GM18861 (cell line): ENCODE results near the gene PPFIA1.
A peak's percentile ranks its signal among the peaks of the same experiment; 100 is the strongest.

Experiments used
- ATAC-seq: cut with Tn5 transposase; IDR thresholded peaks from one replicate; pipeline ENCODE4 v1.9.1; 2021; ENCODE audit not compliant: unreplicated experiment

Gene PPFIA1

DNA sequence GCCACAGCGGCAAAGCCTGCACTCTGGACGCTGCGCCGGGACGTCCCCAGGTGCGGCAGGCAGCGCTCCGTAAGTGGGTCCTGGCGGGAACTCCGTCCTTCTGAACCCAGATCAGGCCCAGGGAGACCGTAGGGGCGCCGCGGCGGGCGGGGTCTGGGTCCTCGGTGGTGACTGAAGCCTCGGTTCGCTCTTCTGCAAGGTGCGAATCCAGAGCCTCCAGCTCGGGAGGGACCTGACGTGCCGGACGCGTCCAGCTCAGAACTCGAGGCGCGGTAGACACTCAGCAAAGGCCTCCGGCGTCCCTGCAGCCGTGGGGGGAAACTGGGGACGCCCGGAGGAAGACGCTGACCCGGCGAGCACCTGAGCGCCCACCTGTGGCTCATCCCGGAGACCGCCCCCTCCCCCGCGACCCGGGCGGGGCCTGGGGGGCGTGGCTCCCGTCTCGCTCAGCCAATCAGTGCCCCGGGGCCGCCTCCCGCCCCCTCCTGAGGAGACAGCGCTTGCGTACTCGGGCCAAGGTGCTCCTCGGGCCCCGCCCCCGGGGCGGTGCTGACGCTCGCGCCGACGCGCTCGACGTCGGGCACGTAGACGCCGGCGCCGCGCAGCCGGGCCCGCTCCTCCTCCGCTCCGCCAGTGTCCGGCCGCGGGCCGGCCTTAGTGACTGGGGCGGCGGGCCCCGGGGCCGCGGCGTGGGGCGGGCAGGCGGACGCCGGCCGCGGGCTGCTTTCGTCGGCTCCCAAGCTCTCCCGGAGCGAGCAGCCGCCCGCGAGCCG lies at the start of gene PPFIA1:
PPFIA1 (plus strand) TSS at position 587 of the 773 bp plus-strand sequence. CDS start 1,483 bp downstream, outside the sequence.
- ATAC-seq, result peak; percentile 90

DNA sequence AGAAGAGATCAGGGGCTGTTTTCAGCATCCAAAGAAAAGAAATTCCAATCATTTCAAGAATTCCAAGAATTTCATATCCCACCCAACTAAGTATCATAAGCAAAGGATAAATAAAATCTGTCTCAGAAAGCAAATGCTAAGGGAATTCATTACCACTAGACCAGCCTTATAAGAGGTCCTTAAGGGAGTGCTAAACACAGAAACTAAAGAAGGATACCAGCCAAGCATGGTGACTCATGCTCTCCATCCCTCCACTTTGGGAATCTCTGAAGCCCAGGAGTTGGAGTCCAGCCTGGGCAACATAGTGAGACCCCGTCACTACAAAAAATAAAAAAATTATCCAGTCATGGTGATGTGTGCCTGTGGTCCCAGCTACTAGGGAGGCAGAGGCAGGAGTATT lies 49.6 kb upstream of the PPFIA1 start:
- ATAC-seq, result no peak

DNA sequence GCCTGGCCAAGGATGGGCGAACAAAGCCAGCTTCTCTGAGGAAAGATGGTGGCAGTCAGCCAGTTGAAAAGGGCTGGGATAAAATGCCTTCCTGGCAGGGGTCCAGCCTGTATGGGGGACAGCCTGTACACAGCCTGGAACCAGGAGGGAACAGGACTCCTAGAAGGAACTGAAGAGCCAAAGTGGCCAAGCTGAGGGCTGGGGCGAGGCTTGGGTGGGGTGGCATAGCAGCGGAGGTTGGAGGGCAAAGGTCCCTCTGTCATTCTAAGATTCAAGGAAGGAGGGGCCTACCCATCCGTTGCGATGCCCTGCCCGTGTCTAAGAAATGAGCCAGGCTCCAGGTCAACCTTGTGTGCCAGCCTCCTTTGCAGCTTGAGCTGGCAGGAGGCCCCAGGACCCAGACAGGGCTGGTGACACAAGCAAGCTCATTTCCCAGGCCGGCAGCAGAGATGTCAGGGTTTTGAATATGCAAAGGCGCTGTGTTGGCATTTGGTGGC lies 44.8 kb upstream of the PPFIA1 start:
- no peak for ATAC-seq

DNA sequence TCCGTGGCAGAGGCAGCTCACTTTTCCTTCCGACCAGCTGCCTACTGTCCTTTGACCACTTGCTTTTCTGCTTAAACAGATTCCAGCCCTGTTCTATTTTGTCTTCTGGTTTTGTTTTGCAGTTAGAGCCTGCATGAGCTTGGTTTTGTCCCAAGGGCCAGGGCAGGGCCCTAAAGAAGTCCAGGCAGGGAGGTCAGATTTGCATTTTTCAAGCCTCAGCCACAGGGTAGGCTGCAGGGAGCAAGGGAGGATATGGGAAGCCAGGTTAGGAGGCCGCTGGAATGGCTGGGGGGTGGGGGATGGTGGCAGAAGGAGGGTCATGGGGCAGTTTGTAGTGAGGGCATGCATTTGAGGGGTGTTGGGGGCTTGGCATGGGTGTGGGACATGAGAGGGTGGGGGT lies 44.3 kb upstream of the PPFIA1 start:
- no peak for ATAC-seq

DNA sequence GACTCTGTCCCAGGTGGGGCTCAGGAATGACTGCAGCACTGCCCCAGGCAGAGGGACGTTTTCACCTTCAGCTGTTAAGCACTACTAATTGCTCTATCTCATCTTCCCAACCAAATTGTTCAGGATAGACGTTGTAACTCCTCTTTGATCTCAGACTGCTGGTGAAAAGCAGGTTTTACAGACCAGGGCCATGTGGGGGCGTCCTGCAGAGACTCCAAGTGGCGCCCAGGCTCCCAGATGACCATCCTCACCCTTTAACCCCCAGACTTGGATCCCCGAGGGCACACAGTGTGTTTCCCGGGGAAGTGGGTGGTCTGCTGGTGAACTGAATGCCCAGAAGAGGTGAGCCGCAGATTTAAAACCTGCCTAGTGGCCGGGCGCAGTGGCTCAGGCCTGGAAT lies 43.5 kb upstream of the PPFIA1 start:
- no peak for ATAC-seq

DNA sequence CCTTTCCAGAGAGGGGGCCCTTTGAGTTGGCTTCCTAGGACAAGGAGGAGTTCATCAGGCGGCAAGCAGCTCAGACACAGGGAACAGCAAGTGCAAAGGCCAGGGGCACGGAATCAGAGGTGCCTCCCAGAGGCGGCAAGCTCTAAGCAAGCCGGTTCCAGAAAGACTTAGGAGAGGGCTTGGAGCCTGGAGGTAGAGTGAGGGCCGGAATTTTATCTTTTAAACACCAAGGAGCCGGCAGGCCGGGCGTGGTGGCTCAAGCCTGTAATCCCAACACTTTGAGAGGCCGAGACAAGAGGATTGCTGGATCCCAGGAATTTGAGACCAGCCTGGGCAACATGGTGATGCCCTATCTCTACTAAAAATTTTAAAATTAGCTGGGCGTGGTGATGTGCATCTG lies 40.8 kb upstream of the PPFIA1 start:
- no peak for ATAC-seq

DNA sequence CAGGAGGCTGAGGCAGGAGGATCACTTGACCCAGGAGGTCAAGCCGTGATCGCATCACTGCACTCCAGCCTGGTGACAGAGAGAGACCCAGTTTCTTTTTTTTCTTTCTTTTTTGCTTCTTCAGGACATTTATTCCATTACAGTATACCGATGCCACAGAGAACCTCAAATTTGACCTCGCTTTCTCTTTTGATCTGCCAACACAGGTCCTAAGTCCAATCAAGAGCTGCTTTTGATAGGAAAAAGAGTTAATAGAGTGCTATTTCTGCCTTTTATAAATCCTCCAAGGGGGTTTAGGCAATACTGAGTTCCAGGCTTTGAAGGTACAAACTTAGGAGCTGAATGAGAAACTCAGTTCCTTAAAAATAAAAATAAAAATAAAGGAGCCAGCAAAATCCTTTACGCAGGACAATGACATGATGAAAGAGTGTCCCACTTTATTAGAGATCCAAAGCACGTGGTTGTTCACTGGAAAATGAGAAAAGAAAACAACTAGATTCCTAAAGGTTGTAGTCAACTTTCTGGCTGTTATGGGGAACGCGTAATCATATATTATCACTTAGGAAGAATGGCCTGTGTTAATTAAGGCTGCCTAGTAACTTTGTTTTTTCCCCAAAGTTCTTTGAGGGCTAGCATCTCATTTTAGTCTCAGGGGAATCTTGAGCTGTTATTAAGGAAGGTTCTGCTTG lies 40.2 kb upstream of the PPFIA1 start:
- no peak for ATAC-seq

DNA sequence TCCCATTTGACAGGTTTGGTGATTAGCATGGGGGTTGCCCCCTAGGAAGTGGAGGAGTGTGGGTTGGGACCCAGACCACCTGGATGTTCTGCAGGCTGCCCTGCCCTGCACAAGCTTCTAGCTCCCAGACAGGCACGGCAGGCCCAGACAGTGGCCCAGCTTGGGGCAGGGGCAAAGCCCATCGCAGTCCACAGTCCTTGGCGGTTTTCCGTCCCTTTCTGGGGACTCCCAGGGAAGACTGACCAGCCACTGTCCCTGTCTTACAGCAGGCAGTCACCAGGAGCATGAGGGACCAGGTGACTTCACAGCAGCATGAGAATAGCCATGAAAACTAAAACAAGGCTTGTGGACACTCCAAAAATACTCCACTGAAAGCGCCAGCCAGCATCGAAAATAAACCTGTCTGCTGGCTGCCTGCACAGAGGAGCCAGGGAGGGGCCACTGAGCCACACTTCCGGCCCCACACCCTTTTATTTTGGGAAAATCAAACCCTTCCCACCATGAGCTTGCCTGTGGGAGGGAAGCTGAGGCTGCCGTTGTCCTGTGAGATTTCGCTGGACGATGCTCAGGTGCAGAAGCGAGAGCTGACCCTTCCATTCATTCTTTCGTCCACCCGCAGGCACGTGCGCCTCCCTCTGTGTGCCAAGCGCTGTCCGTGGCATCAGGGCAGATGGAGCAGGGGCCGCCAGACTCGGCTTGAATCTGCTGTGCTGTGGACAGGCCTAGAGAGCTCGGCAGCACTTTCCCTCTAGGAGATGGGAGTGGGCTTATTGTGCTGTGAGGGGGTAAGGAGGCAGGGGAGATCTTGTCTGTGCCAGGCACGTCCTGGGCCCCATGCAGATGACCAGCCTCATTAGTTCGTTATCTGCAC lies 39.4 kb upstream of the PPFIA1 start:
- no peak for ATAC-seq

DNA sequence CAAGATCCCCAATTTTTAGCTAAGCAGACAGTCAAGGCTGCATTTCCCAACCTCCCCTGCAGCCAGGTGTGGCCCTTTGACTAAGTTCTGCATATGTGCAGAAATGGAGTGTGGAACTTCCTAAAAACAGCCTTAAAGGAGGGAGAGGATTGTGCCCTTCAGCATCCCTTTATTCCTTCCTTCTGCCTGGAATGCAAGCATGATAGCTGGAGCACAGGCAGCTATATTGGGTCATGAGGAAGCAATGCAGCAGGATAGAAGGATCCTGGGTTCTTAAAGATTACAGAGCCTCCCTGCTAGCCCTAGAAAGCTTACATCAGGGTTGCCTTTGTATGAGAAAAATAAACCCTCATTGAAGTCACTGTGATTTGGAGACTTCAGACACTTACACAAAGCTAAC lies 37.5 kb upstream of the PPFIA1 start:
- no peak for ATAC-seq

DNA sequence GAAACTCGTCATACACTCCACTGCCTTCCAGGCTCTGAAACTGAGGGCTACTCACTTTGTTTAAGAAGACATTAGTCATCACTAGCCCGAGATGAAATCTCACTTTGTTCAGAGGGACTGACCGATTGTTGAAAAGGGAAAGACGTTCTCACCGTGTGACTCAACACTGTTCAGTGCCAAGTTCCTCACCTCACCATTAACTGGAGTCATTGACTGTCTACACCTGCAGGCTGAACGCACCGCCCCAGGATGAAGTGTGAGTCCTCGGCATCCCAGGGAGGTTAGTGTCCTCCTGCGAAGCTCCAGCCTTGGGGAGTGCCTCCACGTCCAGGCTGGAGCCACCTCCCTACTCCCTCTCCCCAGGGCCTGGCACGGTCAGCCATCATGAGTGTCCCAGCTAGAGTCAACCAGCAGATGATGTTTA lies 37.0 kb upstream of the PPFIA1 start:
- no peak for ATAC-seq

DNA sequence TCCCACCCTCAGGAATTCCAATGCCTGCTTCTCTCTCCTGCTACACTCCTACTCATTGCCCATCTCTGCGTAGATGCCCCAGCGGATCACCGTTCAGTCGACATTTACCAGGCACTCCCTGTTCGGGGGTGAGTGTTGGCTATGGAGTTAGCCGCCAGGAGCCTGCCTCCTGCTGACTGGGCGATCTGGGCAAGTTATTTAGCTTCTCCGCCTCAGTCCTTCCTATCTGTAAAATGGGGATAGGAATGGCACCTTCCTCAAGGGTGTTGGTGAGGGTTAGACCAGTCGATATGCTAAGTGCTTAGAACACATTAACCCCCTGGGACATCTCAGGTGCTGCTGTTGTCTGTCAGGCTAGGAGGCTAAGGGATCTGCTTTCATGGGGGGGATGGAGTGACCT lies 36.5 kb upstream of the PPFIA1 start:
- no peak for ATAC-seq

DNA sequence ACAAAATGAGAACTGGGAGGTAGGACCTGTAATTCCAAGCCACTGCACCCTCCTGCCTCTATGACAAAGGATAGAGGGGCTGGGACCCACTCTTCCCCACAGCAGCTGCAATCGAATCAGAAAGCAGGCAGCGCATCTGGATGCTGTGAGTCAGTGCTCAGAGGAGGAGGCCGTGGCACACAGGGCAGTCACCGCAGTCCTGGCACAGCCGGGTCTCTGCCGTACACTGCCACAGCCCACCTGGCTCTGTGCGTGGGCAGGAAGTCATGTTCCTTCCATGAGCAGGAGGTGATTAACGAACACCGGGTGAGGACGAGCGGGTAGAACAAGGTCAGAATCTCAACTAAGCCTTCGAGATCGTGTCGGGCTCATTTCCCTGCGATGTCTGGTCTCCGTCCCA lies 30.2 kb upstream of the PPFIA1 start:
- no peak for ATAC-seq

DNA sequence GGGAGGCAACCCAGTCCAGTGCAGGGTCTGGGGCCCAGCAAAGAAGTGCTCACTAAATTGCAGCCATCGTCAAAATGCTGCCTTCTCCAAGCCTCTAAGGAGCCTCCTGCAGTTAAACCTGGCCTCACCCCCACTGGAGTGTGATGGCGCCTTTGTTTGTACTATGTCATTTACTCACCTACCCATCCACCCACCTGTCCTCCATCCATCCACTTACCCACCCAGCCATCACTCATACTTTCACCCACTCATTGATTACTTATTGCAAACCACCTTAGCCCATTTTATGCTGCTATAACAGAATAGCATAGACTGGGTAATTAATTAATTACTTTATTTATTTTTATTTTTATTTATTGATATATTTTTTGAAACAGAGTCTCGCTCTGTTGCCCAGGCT lies 28.8 kb upstream of the PPFIA1 start:
- no peak for ATAC-seq

DNA sequence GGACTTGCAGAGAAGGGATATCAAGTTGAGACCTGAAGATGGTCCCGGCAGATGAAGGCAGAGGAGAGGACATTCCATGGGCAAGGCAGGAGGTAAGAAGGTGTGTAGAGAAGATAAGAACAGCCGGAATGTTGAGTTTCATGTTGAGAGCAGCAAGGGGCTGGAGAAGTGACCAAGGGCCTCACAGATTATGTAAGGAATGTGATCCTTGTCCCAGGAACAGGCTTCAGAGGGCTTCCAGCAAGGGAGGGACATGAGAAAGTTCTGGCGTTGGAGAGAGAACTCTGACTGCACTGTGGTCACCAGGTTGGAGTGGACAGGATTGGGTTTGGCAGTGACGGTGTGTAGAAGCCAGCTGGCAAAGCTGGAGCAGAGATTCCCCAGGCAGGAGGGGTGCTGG lies 27.6 kb upstream of the PPFIA1 start:
- ATAC-seq, result no peak

DNA sequence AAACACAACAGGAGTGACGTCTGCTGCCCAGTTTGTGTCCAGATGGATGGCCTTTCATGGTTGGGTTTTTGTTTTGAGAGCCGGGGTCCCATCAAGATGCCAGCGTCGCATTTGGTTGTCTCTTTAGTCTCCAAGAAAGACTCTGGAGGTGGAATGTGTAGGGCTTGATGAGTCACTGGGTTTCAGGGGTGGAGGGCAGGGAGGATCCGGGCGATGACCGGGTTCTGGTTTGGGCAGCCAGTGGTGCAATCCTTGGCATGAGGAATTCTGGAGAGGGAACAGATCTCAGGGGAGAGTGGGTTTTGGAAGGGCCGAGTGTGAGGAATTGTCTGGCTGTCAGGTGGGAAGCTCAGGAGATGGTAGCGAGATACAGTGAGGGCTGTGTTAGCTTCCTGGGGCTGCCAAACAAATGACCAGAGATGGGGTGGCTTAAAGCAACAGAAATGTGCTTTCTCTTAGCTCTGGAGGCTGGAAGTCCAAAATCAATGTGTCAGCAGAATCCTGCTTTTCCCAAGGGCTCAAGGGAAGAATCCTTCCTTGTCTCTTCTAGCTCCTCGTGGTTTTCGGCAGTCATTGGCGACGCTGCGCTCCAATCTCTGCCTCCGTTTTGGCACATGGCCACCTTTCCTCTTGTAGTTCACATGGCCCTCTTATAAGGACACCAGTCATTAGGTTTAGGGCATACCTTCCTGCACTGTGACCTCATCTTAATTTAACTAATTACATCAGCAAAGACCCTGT lies 26.4 kb upstream of the PPFIA1 start:
- no peak for ATAC-seq

DNA sequence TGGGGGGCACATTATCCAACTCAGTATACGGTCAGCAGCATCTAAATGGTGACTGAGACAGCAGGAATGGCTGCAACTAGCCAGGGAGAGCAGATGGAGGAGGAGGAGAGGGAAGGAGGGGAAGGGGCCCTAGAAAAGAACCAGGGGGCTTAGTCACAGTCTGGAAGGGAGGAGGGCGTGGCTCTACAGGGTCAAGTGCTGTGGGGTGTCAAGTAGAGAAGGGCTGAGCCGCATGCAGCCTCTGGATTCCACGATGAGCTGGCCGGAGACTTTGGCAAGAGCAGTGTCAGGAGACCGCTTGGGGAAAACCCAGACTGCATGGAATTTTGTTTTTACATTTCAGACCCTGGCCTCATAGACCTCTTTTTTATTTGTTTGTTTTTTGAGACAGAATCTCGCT lies 25.8 kb upstream of the PPFIA1 start:
- ATAC-seq, result no peak

DNA sequence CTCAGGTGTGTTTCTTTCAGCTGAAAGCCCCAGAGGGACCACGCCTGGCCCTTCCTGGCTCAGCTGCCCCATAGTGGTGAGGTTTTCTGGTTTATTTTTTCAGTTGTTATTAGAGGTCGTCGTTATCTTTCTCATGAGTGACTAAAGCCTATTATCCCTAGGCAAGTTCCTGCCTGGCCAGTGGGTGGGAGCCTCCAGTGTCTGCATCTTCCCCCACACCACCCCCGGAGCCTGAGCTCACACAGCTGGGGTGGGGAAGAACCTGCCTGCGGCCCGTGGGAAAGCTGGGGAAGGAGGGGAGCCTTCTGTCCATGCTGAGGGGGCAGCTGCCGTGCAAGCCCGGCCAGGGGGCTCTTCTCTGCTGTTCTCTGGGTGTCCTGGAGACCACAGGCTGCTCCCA lies 24.3 kb upstream of the PPFIA1 start:
- ATAC-seq, result no peak

DNA sequence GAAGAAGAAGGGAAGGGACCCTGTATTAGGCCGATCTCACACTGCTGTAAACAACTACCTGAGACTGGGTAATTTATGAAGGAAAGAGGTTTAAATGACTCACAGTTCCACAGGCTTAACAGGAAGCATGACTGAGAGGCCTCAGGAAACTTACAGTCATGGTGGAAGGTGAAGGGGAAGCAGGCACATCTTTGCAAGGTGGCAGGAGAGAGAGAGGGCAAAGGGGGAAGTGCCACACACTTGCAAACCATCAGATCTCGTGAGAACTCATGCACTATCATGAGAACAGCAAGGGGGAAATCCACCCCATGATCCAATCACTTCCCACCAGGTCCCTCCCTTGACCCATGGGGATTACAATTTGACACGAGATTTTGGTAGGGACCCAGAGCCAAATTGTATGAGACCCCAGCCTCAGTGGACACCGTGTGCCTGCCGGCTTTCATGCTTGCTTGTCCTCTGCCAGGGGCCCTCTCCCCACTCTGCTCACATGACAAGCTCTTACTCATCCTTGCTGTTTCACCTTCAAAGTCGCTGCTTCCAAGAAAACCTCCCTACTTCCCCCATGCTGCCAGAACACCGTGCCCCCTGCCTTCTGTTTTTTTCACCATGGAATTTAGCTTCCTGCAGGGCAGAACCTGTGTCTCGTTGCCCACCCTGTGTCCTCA lies 23.3 kb upstream of the PPFIA1 start:
- no peak for ATAC-seq

DNA sequence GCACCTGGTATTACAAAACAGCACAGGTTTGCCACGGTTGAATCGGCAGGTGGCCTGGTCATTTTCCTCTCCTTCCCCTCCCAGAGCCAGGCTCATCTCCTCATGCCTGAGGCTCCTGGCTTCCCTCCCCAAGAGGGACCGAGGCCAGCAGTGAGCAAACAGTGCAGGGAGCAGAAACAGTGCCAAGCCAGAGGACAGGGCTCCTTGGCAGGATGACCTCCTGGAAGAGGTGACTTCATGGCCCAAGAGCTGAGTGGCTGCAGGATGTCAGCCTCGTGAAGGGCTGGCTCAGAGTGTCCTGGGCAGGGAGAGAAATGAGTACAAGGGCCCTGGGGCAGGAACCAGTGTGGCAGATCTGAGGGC lies 22.8 kb upstream of the PPFIA1 start:
- ATAC-seq, result no peak

DNA sequence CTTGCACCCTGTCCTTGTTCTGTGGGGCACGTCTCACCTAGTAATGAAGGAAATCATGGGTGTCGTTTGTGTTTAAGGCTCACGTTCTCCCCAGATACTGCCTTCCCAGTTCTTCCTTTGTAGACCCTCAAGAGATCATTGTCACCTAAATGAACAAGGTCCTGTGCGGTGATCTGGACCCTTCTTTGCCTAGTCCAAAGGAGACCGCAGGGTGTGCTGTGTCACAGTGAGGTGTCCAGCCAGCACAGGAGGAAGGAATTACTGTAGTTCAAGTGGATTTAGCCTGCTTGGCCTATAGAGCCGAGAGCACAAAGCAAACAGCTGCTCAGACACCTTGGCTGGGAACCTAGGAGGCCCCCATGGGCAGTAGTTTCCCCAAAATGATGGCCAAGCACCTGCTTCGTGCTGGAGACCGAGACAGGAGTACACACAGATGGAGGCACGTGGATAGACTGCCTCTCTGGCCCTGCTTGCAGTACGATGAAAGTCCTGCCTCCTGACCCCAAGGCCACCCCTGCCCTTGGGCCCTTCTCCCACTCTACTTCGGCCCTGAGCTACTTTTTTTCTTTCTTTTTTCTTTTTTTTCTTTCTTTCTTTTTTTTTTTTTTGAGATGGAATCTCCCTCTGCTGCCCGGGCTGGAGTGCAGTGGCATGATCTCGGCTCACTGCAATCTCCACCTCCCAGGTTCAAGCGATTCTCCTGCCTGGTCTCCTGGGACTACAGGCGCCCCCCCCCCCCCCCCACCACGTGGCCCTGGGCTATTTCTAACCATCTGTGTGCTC lies 19.4 kb upstream of the PPFIA1 start:
- no peak for ATAC-seq
